ENCODE measurements around the gene POT1. TPM values are rescaled to one million over a fixed set of nuclear protein-coding genes. Genes with fewer than 3 reads are reported as not detected.

POT1 gene
- total and polyA plus RNA-seq, 2 of the 4 experiments (the other 2 are of a cell fraction) = 12.7 to 28.5 TPM

GRCh38 chr7:124784879-124785818, 144.5 kb downstream of the POT1 start (continued):
- TF ChIP-seq SMC3 (IDR thresholded peaks at IDR 0.05; ENCODE audit: low read depth, low read length) (peak; percentile 99), NFE2L2 (IDR thresholded peaks at IDR 0.05; ENCODE audit: low read depth, low read length) (no peak), MAFK (IDR thresholded peaks at IDR 0.05; ENCODE audit: low read depth, low read length) (no peak), RFX5 (IDR thresholded peaks at IDR 0.05; ENCODE audit: low read depth, low read length) (no peak)

GRCh38 chr7:124783271-124783670, 146.4 kb downstream of the POT1 start:
- H4K20me1 ChIP-seq (ENCODE audit: insufficient read depth, low read length) = no peaks in the 10 kb centered on the region

More at GRCh38 chr7:124783271-124783670, 146.4 kb downstream of the POT1 start:
- H3K4me1 ChIP-seq (ENCODE audit: control insufficient read depth, insufficient read depth, low read length) = peaks cover 2% of the 10 kb centered on the region; the same call in 1 of the 2 replicates
- ChIA-PET CTCF (no interaction called here), POLR2A (ENCODE audit: unreplicated experiment) (no interaction called here)
- H3K27me3 ChIP-seq (ENCODE audit: control insufficient read depth, insufficient read depth, low read length) = no peaks in the 10 kb centered on the region
- H4K91ac ChIP-seq (ENCODE audit: insufficient read depth, low read depth, low read length) = no peak overlapping the region
- ATAC-seq (ENCODE audit: low read depth) (no peak), DNase-seq (no peak)
- BruUV-seq (replicated peaks) = no TSS peak
- no peaks in the 10 kb centered on the region for H3K79me1 ChIP-seq (ENCODE audit: low read depth in 1 of 2, low read length in 2 of 2)
- in situ Hi-C loops (cut with MboI; ENCODE audit: low sequenced_read_pairs) (loop anchor here (5.0 kb wide), 1 partner anchor 631 kb away; no protein-coding TSS in a partner anchor), intact Hi-C loops (cut with micrococcal nuclease) (no loop called here), dilution Hi-C loops (cut with HindIII; ENCODE audit: low sequenced_read_pairs, unreplicated experiment) (no loop called here)
- H3K4me3 ChIP-seq (ENCODE audit: insufficient read depth, low read depth, low read length) = no peak overlapping the region
- H4K8ac ChIP-seq (ENCODE audit: low read depth in 2 of 2, low read length in 2 of 2) = no peak overlapping the region
- H3K14ac ChIP-seq (replicated peaks; ENCODE audit: low read depth, low read length) = no peak overlapping the region
- no peak overlapping the region for H2BK20ac ChIP-seq (ENCODE audit: low read depth, low read length)
- no peak overlapping the region for H2AK5ac ChIP-seq (ENCODE audit: low read depth, low read length)
- H3K23ac ChIP-seq (ENCODE audit: low read depth, low read length) = no peak overlapping the region
- H2BK120ac ChIP-seq (ENCODE audit: low read depth, low read length) = no peak overlapping the region
- H3K9me1 ChIP-seq (ENCODE audit: insufficient read depth, low read length) = peaks cover 3% of the 10 kb centered on the region
- H2BK5ac ChIP-seq (ENCODE audit: low read depth, low read length, poor library complexity, severe bottlenecking) = no peak overlapping the region
- no peak overlapping the region for H2BK15ac ChIP-seq (ENCODE audit: low read depth, low read length)
- no peaks in the 10 kb centered on the region for H3K36me3 ChIP-seq (ENCODE audit: control insufficient read depth, insufficient read depth, low read length)
- H2AFZ ChIP-seq (replicated peaks; ENCODE audit: low read length, poor library complexity) = no peak overlapping the region
- no peak overlapping the region for H3K4ac ChIP-seq (ENCODE audit: low read depth, low read length)
- no peak overlapping the region for H3K56ac ChIP-seq (ENCODE audit: extremely low read depth, insufficient read depth, low read length)
- TF ChIP-seq CEBPB (IDR thresholded peaks at IDR 0.05; ENCODE audit: low read depth, low read length) = no peak
- no peak for TF ChIP-seq ELK1 (IDR thresholded peaks at IDR 0.05; ENCODE audit: borderline replicate concordance, low read depth, low read length)
- no peak for TF ChIP-seq NFE2L2 (IDR thresholded peaks at IDR 0.05; ENCODE audit: low read depth, low read length)
- no peak for TF ChIP-seq BHLHE40 (IDR thresholded peaks at IDR 0.05; ENCODE audit: low read depth, low read length)
- no peak for TF ChIP-seq RFX5 (IDR thresholded peaks at IDR 0.05; ENCODE audit: low read depth, low read length)
- no peak for TF ChIP-seq FOS (IDR thresholded peaks at IDR 0.05; ENCODE audit: low read depth, low read length)
- no peak for TF ChIP-seq CHD1 (IDR thresholded peaks at IDR 0.05; ENCODE audit: low read depth, low read length)
- no peak for TF ChIP-seq USF2 (IDR thresholded peaks at IDR 0.05; ENCODE audit: low read depth, low read length)
- TF ChIP-seq SMC3 (IDR thresholded peaks at IDR 0.05; ENCODE audit: low read depth, low read length) = no peak
- no CpG with 5 or more reads among the region's 5 CpGs for WGBS, 2 experiments (ENCODE audit: extremely low coverage in 2 of 2, insufficient read length in 1 of 2)
- H2AK9ac ChIP-seq (replicated peaks; ENCODE audit: low read depth, low read length, poor library complexity) = no peak overlapping the region
- no peak overlapping the region for H3K18ac ChIP-seq (ENCODE audit: low read depth, low read length)
- no peaks in the 10 kb centered on the region for H3K9me3 ChIP-seq (ENCODE audit: control insufficient read depth, insufficient read depth, low read length)
- H3K9ac ChIP-seq (ENCODE audit: low read depth, low read length) = no peak overlapping the region
- H3K4me2 ChIP-seq (ENCODE audit: low read depth, low read length) = no peak overlapping the region
- no peak overlapping the region for H3K27ac ChIP-seq (ENCODE audit: insufficient read depth, low read length)
- no peak overlapping the region for H4K5ac ChIP-seq (ENCODE audit: low read depth, low read length)

Measured in IMR-90 (cell line).